Left hindlimb (tissue), 1 donor: Measurements from ENCODE around the gene OLFM1.
"Not testable (repeated sequence)": the region's sequence is repeated elsewhere in the genome, so short reads cannot be mapped to it uniquely, and the experiment has no call there.

Source experiments
- DNase-seq: peaks from one replicate; pipeline ENCODE4 v3.0.0-alpha.2; 2018

The OLFM1 gene

DNA sequence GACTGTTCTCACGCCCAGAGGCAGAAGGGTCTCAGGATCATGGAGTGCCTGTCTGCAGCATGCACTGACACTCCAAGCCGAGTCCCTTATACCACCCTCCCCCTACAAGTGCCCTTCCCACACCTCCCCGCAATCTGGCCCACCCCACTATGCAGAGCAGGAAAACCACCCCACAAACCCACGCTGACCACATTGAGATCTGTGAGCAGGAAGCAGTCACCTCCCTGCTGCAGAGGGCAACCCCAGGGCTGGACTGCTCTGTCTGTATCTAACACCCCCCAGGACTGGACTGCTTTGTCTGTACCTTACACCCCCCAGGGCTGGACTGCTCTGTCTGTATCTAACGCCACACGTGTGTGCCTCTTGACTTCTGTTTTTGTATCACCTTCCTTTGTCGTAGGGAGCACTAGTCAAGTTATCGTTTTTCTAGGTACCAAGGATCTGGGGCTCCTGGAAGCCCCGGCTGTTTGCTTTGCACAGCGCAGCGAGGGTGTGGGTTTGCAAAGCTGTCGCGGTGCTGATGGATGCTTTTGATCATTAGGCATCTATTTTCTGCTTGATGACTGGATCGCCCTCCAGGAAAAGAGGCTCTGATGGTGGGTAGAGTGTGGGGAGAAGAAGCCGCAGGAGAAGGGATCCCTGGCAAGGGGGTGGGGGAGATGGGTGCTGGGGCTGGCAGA lies 21.5 kb downstream of the OLFM1 start:
- no peak for DNase-seq

- DNase-seq: no peak
These were observed 22.2 kb downstream of the OLFM1 start for GRCh38 chr9:135109650-135110049.

DNA sequence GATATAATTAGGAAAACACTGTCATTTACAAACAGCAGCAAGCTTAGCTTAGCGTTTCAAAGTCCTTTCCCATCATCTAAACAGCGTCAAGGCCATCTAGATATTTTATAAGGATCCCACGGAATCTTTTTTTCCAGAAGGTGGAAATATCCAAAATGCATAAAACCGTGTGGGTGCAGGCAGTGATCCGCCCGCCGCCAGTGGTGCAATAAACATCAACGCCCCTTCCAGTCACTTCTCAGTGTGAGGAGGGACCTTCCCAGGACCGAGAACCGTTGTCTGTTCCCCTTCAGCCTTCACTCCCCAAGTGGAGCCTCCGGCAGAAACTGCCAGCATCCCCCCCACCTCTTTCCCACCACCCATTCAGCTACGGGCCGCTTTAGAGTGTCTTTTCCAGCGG lies 22.9 kb downstream of the OLFM1 start:
- no peak for DNase-seq

DNA sequence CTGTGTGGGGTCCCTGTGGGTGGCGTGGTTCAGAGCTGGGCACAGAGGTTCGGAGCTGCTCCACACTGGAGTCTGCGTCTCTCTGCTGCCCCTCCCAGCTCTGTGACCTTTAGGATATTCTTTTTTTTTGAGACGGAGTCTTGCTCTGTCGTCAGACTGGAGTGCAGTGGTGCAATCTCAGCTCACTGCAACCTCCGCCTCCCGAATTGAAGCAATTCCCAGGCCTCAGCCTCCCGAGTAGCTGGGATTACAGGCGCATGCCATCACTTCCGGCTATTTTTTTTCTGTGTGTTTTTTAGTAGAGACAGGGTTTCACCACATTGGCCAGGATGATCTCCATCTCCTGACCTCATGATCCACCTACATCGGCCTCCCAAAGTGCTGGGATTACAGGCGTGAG lies 24.1 kb downstream of the OLFM1 start:
- DNase-seq: not testable (repeated sequence)

GRCh38 chr9:135116371-135116770 lies 28.9 kb downstream of the OLFM1 start:
- no peak for DNase-seq

DNA sequence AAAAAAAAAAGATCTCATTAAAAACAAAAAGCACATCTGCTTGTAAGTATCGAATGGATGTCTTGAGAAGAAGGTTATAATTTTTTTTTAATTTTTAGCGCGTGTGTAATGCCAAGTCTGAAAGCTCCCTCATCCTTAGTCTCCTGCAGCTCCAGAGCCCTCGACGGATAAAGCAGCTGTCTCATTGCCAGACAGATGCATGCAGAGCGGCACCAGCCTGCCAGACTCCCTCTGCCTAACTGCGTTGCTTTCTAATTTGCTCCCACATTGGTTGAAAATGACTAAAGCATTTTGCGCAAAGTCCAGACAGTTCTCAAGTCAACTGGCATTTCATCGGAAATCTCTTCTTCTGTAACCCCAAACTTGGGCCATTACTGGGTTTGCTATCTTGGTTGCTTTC lies 29.4 kb downstream of the OLFM1 start:
- DNase-seq: no peak

DNA sequence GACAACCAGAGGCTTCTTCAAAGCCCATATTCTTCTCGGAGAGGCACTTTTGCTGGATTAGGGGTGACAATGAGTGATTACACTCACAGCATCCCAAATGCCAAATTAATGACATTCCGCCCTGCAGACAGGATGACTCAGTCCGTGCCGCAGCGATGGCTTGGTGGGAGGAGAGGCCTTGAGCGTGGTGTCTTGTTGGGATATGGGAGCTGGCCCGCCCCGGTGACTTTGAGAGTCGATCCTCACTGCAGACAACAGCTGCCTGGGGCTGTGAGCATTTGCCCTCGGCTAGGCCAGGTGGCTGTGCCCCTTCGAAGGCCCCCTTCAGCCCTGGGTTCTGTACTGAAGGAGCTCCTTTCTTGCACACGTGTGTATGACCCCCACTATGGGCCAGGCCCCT lies 29.8 kb downstream of the OLFM1 start:
- DNase-seq: no peak

DNA sequence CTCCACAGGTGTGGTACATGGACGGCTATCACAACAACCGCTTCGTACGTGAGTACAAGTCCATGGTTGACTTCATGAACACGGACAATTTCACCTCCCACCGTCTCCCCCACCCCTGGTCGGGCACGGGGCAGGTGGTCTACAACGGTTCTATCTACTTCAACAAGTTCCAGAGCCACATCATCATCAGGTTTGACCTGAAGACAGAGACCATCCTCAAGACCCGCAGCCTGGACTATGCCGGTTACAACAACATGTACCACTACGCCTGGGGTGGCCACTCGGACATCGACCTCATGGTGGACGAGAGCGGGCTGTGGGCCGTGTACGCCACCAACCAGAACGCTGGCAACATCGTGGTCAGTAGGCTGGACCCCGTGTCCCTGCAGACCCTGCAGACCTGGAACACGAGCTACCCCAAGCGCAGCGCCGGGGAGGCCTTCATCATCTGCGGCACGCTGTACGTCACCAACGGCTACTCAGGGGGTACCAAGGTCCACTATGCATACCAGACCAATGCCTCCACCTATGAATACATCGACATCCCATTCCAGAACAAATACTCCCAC lies 32.1 kb downstream of the OLFM1 start:
- DNase-seq: no peak

DNA sequence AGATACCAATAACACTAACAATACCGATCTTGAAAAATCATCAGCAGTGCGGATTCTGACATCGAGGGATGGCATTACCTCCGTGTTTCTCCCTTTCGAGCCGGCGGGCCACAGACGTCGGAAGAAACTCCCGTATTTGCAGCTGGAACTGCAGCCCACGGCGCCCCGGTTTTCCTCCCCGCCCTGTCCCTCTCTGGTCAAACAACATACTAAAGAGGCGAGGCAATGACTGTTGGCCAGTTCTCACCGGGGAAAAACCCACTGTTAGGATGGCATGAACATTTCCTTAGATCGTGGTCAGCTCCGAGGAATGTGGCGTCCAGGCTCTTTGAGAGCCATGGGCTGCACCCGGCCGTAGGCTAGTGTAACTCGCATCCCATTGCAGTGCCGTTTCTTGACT lies 32.8 kb downstream of the OLFM1 start:
- DNase-seq: no peak

DNA sequence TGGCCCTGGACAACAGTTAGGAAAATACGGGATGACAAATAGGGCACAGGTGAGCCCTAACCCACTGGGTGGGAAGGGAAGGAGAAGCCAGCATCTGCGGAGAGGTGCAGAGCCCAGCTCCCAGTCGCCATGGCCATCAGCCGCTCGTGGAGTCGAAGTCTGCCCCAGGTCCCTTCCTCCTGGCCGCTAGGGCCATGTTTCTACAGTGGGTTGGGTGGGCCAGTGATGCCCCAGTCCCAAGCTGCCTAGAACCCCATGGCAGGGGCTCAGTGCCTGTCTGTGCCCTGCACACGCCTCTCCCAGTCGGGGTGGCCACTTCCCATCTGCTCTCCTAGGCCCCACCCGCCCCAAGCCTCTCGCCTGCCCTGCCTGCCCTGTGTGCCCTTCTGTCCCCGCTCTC lies 34.8 kb downstream of the OLFM1 start:
- no peak for DNase-seq

- DNase-seq: no peak
These were observed 35.8 kb downstream of the OLFM1 start for GRCh38 chr9:135123126-135123772.

GRCh38 chr9:135123773-135124134 lies 36.3 kb downstream of the OLFM1 start:
- DNase-seq: no peak

GRCh38 chr9:135126451-135127187 lies 39.2 kb downstream of the OLFM1 start:
- peak; percentile 66 for DNase-seq

DNA sequence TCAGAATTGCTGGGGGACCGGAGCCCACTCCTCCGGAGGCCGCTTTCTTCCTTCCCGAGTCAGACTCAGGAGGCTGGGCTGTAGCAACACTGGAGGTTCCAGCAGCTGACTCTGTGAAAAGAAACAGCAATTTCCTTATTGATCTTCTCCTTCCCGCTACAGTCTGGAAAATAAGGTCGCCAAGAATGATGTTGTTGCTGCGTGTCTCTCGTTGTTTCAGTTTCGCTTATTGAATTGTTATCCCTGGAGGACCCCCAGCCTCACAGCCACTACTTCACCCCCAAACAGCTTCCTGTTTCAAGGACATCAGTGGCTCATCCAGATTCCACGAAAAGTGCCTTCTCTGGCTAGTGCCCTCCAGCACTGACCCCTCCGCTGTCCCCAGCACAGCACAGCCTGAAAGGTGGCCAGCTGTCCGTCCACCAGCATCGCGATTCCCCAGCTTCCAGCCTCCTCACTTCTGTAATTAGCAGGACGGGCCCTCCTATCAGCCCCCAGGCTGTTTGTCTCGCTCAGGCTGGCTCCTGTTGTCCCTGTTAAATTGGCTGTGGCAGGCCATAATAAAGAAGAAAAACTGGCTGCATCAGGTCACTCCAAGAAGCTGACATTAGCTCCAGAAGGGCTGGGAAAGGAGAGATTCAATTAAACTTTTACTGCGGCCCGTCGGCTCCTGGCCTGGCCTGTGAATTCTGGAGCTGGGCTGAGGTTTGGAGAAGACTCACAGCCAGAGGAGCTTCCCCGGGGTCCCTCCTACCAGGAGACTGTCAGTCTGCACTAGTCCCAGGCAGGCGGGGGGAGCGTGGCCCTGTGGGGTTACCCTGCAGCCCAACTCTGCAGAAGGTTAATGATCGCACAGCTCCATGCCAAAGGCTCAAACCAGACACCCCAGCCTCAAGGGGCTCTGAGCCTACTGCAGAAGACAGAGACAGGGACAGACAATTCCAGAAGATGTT lies 40.5 kb downstream of the OLFM1 start:
- DNase-seq: no peak

GRCh38 chr9:135129137-135129695 lies 41.7 kb downstream of the OLFM1 start:
- no peak for DNase-seq

- DNase-seq: no peak
These were observed 42.9 kb downstream of the OLFM1 start for GRCh38 chr9:135130207-135130976.

DNA sequence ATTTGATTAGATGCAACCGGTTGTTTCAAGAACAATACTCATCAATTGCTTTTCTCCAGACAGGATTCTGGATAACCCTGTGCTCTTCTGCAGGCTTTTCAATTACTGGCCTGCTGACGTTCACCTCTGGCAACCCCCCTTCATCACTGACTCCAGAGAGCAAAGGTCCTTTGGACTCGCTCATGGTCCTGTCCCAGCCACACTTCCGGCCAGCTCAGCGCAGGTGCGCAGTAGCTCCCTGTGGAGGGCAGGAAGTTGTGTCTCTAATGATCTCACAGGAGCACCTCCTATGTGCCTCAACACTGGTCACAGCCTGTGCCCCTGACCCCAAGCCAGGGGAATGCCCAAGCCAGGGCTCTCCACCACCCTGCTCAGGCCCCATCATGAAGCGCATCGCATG lies 44.0 kb downstream of the OLFM1 start:
- DNase-seq: no peak

DNA sequence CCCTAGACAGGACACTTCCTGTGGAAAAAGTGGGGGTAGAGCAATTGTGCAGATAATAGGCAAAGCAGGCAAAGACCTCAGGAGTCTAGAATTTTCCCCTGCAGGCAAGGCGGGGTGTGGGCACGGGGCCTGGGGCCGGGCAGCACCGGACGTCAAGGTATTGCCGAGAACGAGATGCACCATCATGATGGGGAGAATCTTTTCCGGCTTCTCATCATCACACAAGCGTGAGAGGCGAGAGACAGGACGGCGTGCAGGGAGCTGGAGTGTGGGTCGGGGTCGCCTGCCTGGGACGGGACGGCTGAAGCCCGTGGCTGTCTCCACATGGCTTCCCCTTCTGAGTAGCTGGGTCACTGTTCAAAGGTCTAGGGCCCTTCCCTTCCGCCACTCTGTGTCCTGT lies 44.5 kb downstream of the OLFM1 start:
- DNase-seq: no peak

DNA sequence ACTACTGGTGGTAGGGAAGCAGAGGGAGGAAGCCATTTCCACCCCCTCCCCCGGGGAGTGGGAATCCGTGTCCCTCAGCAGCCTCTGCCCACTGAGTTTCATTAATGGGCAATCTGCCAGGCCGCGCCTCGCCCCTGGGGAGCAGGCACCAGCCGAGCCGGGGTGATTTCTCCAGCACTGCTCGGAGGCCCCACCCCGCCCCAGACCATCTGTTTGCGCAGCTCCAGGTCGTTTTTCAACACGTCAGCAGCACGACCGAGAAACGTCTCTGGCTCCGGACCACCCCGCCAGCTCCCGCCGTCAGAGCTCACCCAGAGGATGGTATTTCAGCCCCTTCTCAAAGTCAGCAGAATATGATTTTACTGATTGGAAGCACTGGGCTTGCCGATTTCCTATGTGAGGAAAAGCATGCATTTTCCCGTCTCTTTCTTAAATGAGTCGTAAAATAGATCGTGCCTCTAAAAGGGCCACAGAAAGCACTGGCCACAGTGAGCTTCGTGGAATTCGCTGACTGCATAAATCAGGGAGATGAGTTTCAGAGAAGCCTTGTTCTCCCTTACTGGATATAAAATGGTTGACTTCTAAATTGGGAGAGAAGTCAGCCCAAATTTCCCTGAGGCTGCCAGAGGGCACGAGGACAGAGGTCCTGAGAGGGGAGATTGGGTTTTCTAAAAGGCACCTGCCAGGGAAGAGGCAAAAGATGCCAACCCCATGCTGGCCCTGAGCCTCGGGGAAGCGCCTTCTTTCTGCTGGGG lies 47.0 kb downstream of the OLFM1 start:
- DNase-seq: peak; percentile 45

DNA sequence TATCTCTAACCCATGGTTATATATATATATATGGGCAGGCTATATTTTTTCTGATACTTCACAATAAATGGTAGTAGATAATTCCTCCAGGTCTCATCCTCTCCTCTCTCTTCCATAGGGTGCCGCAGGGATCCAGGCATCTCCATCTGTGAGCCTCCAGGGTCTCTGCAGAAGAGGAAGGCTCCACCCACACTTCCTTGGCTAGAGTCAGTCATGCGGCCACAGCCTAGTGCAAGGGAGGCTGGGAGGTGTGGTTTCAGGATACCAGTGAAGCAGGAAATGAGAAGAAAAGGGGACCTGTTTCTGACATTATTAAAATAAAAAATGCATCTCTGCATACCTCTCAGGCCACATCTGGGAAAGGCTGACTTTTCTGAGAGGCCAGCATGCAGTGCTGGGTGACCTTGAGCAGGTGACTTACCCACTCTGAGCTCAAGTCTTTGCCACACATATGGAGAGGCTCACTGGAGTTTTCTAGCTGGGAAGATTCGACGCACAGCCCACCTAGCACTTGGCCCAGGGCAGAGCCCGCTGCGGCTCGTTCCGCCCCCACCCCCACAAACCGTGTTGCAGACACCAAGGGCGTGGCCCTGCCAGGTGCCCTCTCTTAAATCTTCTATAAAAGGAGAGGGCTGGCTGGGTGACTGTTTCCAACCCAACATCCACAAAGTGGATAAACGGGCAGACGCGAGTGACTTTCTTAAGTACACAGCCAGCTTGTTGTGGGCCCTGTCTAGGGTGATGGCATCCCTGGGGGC lies 47.9 kb downstream of the OLFM1 start:
- no peak for DNase-seq
